Activated T-cell treated with anti-CD3 and anti-CD28 coated beads for 1 hour (primary cell): Measurements from ENCODE around the gene CCDC54.
"Not testable (repeated sequence)": the region's sequence is repeated elsewhere in the genome, so short reads cannot be mapped to it uniquely, and the experiment has no call there.

Experiments
- DNase-seq: peaks from one replicate; pipeline ENCODE4 v3.0.0-alpha.2; 2020; ENCODE audit warnings: low read depth

Gene CCDC54

GRCh38 chr3:107377151-107377550 is at the start of gene CCDC54:
TSS of gene CCDC54 (plus strand) at chr3:107377439. CDS start at chr3:107377588, 149 bp downstream.
- no peak for DNase-seq

GRCh38 chr3:107328069-107328468 is 49.2 kb upstream of the CCDC54 start:
- DNase-seq, result no peak

DNA sequence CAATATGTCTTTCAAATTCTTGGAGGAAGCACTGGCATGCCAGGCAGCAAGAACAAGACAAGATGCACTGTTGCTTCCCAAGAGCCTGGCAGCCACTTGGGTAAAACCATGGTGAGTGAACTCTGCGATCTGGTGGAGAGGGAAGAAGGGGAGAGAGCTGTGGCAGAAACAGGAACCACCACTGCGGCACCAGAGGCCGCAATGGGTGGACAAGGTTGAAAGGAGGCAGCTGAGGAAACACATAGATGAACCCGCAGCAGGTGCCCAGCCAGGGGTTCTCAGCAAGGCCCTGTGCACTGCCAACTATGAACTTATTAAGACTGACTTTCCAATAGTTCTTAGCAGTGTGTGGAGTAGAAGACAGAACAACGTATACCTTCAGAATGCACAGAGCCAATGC is 48.2 kb upstream of the CCDC54 start:
- DNase-seq, result no peak

DNA sequence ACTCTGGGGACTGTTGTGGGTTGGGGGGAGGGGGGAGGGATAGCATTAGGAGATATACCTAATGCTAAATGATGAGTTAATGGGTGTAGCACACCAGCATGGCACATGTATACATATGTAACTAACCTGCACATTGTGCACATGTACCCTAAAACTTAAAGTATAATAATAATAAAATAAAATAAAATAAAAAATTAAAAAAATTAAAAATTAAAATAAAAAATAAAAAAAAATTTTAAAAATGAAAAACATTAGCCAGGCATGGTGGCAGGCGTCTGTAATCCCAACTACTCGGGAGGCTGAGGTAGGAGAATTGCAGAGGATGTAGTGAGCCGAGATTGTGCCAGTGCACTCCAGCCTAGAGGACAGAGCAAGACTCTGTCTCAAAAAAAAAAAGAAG is 37.5 kb upstream of the CCDC54 start:
- DNase-seq, result not testable (repeated sequence)

GRCh38 chr3:107344722-107345121 is 32.5 kb upstream of the CCDC54 start:
- no peak for DNase-seq

GRCh38 chr3:107345822-107346405 is 31.3 kb upstream of the CCDC54 start:
- DNase-seq, result no peak

GRCh38 chr3:107346564-107346963 is 30.7 kb upstream of the CCDC54 start:
- DNase-seq, result no peak

GRCh38 chr3:107347751-107348150 is 29.5 kb upstream of the CCDC54 start:
- no peak for DNase-seq

DNA sequence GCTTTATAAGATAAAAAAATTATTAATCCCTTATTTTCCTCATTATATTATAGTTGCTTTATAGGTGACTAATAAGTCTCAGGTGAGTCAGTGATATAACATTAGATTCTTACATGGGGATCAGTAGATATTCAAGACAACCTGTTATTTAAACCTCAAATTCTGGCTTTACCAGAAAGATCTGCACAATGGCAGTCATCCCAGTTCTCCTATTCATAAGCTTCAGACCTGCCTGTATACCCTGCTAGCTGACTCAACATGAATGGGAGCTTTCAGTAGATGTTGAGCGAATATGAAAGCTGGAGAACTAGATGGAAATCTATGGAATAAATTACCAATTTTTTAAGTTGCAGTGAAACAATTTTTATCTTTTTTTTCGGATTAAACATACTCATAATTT is 20.5 kb upstream of the CCDC54 start:
- DNase-seq, result no peak

- DNase-seq, result no peak
These were observed 15.6 kb upstream of the CCDC54 start for GRCh38 chr3:107361633-107362032.

DNA sequence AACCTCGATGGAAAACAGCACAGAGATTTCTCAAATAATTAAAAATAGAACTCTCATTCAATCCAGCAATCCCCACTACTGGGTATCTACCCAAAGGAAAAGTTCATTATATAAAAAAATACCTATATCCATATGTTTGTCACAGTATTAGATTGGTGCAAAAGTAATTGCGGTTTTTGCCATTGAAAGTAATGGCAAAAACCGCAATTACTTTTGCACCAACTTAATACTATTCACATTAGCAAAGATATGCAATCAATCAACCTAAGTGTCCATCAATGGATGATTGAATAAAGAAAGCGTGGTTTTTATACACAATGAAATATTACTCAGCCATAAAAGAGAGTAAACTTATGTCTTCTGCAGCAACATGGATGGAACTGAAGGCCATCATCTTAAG is 12.2 kb upstream of the CCDC54 start:
- DNase-seq, result no peak

DNA sequence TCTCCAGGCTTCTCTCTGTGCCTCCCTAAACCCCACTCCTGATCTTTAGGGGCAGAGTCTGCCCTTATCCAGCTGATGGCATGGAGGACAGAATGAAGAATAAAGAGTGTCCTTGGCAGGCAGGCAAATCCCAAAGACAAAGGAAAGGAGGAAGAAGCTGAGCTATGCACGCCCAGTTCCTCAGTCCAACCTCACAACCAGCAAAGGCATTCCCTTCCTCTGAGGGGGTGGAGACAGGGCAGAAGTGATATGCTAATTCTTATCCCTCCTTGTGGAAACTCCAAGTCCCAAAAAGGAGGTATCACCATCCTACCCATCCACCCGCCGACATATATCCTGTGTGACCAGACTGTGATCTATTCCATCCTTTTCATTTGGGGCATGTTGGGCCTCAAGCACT is 10.5 kb upstream of the CCDC54 start:
- no peak for DNase-seq

DNA sequence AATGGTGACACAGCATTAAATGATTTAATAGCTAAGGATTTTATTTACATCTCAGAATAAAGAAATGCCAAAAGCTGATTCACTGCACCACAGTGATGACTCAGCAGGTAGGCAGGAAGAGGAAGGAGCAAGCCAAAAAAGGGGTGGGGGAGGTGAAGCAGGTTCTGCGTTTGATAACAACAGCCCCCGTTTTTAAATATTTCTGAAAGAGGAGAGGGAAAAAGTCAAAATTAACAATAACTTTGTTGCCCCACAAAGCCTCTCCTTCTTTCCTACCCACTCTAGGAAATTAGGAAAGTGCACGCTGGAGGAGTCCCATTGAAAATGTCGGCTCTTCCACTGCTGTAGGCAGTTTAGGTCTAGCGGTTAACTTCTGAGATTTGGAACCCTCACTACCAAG is 9.9 kb upstream of the CCDC54 start:
- no peak for DNase-seq

GRCh38 chr3:107368654-107369398 is 8.4 kb upstream of the CCDC54 start:
- no peak for DNase-seq

DNA sequence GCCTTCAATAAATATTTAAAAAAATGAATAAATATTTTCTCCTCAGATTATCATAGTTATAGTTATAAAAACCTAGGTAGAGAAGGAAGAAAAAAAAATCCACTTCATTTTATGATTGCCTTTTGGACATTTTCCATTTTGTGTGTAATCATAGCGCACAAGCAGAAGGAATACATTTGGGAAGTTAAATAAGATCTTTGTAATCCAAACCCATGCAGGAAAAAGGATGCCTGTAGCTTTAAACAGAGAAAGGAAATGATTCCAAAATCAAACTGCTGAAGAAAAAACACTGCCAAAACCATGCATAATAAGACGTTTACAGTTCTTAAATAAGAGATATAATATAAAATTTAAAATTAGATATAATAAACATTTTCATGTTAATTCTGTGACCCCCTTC is 7.4 kb upstream of the CCDC54 start:
- DNase-seq, result no peak

DNA sequence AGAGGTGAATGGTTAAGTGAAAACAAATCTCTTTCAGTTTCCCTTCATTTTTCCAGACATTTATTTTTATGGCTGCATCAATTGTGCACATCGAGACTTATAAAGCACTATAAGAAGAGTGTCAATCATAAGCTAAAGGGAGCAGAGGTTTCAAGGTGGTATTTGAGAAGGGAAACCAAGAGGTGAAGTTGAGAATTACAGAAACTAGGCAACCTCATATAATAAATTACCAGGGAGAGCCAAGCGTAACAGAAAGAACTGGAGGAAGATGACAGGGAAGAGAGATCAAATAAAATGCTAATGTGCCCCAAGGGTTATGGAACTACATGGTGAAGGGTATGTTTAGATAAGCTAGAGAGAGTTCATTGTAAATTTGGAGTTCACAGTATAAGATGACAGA is 6.3 kb upstream of the CCDC54 start:
- DNase-seq, result no peak

- DNase-seq, result no peak
These were observed 4.7 kb upstream of the CCDC54 start for GRCh38 chr3:107372506-107372905.

DNA sequence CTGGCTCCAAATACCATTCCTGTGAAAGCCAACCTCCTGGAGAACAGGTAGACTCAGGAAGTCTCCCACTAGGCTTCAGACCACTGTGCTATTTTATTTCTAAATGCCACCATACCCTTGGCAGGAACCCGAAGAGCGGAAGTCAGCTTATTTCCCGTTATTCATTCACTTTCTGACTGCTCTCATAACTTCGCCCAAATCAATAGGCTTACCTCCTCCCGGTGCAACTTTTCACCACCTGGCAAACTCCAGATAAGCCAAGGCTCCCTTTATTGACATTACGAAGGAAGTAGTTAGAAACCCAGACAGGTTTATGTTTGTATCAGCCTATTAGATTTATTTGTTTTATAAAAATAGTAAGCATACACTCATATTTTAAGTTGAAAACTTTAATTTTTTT is 3.3 kb upstream of the CCDC54 start:
- no peak for DNase-seq

DNA sequence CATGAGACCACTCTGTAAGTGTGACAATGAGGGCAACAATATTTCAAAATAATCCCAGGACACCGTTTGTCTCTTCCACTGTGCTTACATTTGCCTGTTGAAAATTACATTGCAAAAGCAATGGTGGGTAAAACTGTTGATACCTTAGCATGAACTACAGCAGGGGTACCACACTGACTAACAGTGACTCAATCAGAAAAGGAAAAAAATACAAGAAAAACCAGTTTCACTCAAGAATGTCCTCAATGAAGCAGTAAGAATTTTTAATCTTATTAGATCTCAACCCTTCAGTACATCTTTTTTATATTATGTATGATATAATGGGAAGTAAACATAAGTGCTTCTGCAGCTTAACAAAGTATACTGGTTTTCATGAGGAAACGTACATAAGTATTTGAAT is 1.6 kb upstream of the CCDC54 start:
- DNase-seq, result no peak

GRCh38 chr3:107382631-107383030 is 5.4 kb downstream of the CCDC54 start:
- DNase-seq, result no peak

DNA sequence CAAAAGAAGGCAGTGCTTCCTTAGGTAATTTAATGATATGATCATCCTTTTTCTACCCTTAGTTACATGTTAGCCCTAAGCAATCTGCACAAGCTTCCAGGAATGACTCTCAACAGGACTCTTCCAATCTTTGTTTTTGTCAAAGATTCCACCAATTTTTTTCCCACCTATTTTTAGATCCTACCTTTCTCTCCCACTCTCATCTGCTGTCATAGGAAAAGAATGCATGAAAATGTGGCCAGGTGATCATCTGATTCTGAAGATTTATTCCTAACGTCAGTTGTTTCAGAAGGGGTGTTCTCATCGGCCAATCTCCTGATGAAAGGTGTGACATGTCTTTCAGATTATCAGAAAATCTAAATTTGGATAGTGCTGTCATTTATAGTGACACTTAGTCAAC is 7.2 kb downstream of the CCDC54 start:
- no peak for DNase-seq

DNA sequence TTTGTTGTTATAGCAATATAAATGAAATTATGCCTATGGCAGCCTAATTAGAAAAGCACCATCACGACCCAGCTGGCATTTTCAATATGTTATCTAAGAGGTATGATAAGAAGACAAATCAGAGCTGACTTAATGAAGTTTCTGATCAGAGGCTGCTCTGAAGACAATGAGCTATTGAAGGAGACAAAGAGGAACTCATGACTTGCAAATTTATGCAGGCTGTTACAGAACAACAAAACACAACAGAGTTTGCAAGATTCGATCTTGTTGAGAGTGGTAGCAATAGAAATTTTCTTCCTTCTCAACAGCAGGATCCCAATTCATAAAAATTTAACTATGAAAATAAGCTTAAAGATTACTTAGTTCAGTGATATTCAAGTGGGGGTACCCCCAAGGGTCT is 7.7 kb downstream of the CCDC54 start:
- DNase-seq, result no peak

- DNase-seq, result no peak
These were observed 10.3 kb downstream of the CCDC54 start for GRCh38 chr3:107387555-107387954.

GRCh38 chr3:107392549-107393165 is 15.4 kb downstream of the CCDC54 start:
- no peak for DNase-seq
